Esophagus squamous epithelium (tissue), 5 donors: ENCODE results near the gene FHIT. TPM values are rescaled to one million over a fixed set of nuclear protein-coding genes. Genes with fewer than 3 reads are reported as not detected.

Experiments
- DNase-seq: peaks from one replicate; lab custom pipeline; 2025; lab: John Stamatoyannopoulos, UW
- H3K27ac ChIP-seq, 4 donors: fragments of 200-600 bp; sonication (generic); one replicate each; pipeline ENCODE4 v1.5.1; 2016 to 2019; ENCODE audit warnings: mild to moderate bottlenecking in 1 of 4
- H3K27me3 ChIP-seq, 4 donors: fragments of 200-600 bp; sonication (generic); 1 replicate in 3 of 4; 2 replicates in 1 of 4; pipeline versions ENCODE4 v1.5.1 to v1.6.0; 2017 to 2021; ENCODE audit warnings: antibody characterized with exemption in 1 of 4
- H3K36me3 ChIP-seq, 3 donors: fragments of 200-600 bp; sonication (generic); one replicate each; pipeline ENCODE4 v1.5.1; 2016 to 2019
- H3K4me1 ChIP-seq, 3 donors: fragments of 200-600 bp; sonication (generic); one replicate each; pipeline ENCODE4 v1.5.1; 2017 to 2019
- H3K4me3 ChIP-seq, 4 donors: fragments of 200-600 bp; sonication (generic); 1 replicate in 3 of 4; 2 replicates in 1 of 4; pipeline ENCODE4 v1.5.1; 2016 to 2019; ENCODE audit warnings: mild to moderate bottlenecking in 2 of 4, moderate library complexity in 1 of 4
- H3K9me3 ChIP-seq, 3 donors: fragments of 200-600 bp; sonication (generic); one replicate each; pipeline ENCODE4 v1.5.1; 2016 to 2019
- POLR2A ChIP-seq, 4 donors: fragments of 450-650 bp; IDR thresholded peaks; one replicate each; pipeline ENCODE4 v1.6.1; 2017; ENCODE audit warnings: antibody characterized with exemption in 4 of 4, mild to moderate bottlenecking in 4 of 4, moderate library complexity in 3 of 4
- WGBS, 2 donors: methylation state at CpG; one replicate each; pipeline ENCODE4 v1.1.5; 2018; 5-methylcytosine and 5-hydroxymethylcytosine counted together
- intact Hi-C: fragments of 100-400 bp; cut with DNase I; formaldehyde crosslinking; loops from one replicate; pipeline ENCODE4 v1.15.0; 2022
- total RNA-seq, 4 donors: library from RNA; depleted of rRNA; stranded (reverse); fragments of >200 nt; gene quantifications; one replicate each; pipeline ENCODE4 v1.1.0, GENCODE V29; 2016
- TF ChIP-seq, protein P1 (sequence below), 6 experiments: fragments of 450-650 bp in 4 of 6; fragments of 200-600 bp in 2 of 6; sonication (generic) in 2 of 6; IDR thresholded peaks; one replicate each; pipeline ENCODE4 v1.5.1; 2016 to 2019; ENCODE audit warnings: antibody characterized with exemption in 6 of 6, mild to moderate bottlenecking in 4 of 6, moderate library complexity in 4 of 6
- donor health status: DM: yes; HTN: yes; CAD: no.

Gene FHIT
- total RNA-seq, 4 donors from 2014 or later = 0.64 to 5.7 (median 3.1) TPM

DNA sequence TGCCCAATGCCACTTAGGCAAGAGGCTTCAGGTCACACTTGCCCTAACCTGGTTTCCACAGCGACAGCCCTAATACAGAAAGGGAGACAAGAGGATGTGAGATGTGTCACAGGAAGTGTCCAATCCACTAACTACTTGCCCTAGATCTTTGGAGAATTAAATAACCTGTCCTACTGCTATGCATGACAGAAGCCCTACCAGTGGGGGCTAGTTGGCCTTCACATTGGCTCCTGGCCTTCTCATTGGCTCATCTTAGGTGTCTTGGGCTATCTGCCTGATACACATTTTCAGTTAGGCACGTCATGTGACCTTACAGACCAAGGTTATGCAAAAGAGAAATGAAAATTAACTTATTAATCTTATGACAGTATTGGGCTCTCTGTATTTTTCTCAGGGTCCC, 449.9 kb downstream of the FHIT start:
- Histone ChIP-seq H3K27me3 (no peaks in the 10 kb centered on the region), H3K9me3 (no peaks in the 10 kb centered on the region), H3K4me1 (peaks cover 0 to 4% (median 0%) of the 10 kb centered on the region in 3 donors), H3K36me3 (no peaks in the 10 kb centered on the region), H3K27ac (no peak overlapping the region), H3K4me3 (no peak overlapping the region)
- intact Hi-C loops = no loop called here
- no peak for TF ChIP-seq POLR2A (IDR thresholded peaks at IDR 0.05)
- TF ChIP-seq, protein P1, sequence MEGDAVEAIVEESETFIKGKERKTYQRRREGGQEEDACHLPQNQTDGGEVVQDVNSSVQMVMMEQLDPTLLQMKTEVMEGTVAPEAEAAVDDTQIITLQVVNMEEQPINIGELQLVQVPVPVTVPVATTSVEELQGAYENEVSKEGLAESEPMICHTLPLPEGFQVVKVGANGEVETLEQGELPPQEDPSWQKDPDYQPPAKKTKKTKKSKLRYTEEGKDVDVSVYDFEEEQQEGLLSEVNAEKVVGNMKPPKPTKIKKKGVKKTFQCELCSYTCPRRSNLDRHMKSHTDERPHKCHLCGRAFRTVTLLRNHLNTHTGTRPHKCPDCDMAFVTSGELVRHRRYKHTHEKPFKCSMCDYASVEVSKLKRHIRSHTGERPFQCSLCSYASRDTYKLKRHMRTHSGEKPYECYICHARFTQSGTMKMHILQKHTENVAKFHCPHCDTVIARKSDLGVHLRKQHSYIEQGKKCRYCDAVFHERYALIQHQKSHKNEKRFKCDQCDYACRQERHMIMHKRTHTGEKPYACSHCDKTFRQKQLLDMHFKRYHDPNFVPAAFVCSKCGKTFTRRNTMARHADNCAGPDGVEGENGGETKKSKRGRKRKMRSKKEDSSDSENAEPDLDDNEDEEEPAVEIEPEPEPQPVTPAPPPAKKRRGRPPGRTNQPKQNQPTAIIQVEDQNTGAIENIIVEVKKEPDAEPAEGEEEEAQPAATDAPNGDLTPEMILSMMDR (IDR thresholded peaks at IDR 0.05) = no peak
- no peak for DNase-seq
- 80 to 96% methylated on average over 2 of the region's 2 CpGs for WGBS, 2 donors

DNA sequence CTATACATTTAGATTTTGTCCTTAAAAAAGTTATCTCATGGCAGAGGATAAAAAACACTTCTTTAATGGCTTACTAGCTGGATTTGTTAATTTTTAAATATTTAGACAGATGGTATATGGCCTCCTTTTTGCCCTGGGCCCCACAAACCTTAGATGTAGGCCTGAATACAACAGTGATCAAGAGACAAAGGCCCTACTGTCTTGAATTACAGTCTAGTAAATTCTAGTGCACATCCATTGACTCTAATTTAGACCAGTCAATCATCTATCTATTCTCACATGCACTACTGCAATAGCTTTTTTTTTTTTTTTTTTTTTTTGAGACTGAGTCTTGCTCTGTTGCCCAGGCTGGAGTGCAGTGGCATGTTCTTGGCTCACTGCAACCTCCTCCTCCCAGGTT, 452.8 kb downstream of the FHIT start:
- intact Hi-C loops = no loop called here
- H3K36me3 ChIP-seq = no peaks in the 10 kb centered on the region

DNA sequence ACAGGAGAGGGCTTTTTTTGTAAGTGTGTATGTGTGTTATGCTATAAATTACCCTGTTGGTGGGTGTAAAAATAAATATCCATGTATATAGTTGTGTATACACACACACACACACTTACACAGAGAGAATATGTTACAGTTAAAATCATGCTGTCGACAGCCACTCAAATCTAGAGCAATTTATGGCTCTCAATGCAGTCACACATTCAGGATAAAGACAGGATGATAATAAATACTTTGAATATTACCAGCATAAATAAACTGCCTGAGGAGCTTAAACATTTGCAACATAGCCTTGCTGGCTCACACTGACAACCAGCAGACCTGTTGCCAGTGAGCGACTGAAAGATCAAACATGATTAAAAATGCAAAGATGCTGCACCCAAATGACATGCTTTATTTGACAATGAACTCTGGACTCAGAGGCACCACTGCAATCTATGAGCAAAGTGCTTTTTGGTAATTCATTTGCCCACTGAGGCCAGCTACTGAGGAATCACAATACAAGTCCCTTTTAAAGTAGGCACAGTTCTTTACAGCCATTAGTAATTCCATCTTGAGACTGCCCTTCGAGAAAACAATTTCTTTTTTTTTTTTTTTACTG, 458.9 kb downstream of the FHIT start:
- Histone ChIP-seq H3K4me3 (no peak overlapping the region), H3K4me1 (no peaks in the 10 kb centered on the region), H3K27ac (no peak overlapping the region), H3K27me3 (no peaks in the 10 kb centered on the region), H3K36me3 (no peaks in the 10 kb centered on the region), H3K9me3 (no peaks in the 10 kb centered on the region)
- no peak for DNase-seq
- intact Hi-C loops = no loop called here
- no peak for TF ChIP-seq POLR2A (IDR thresholded peaks at IDR 0.05)
- TF ChIP-seq, protein P1 (IDR thresholded peaks at IDR 0.05) = no peak
- 57 to 70% methylated on average over 3 of the region's 3 CpGs for WGBS, 2 donors

More for the DNA sequence above, 452.8 kb downstream of the FHIT start:
- Histone ChIP-seq H3K4me1 (no peaks in the 10 kb centered on the region), H3K27ac (no peak overlapping the region), H3K27me3 (no peaks in the 10 kb centered on the region), H3K4me3 (no peak overlapping the region), H3K9me3 (no peaks in the 10 kb centered on the region)
- DNase-seq = no peak
- TF ChIP-seq POLR2A (IDR thresholded peaks at IDR 0.05) = no peak
- TF ChIP-seq, protein P1 (IDR thresholded peaks at IDR 0.05) = no peak

DNA sequence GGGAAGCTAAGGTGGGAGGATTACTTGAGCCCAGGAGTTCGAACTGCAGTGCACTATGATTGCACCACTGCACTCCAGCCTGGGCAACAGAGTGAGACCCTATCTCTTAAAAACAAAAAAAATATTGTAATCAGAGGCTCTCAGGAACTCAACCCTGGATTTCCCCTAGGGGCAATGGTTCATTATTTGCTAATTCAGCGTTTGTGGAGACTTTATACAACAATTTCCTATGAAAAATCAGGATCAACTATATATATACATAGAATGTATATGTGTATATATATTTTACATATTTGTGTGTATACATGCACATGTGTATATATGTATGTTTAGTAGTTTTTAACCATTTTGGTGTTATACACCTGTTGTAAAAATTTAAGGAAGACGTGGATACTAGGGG, 463.1 kb downstream of the FHIT start:
- Histone ChIP-seq H3K36me3 (no peaks in the 10 kb centered on the region), H3K27me3 (no peaks in the 10 kb centered on the region), H3K4me3 (no peak overlapping the region), H3K9me3 (peaks cover 0 to 6% (median 0%) of the 10 kb centered on the region in 3 donors), H3K4me1 (no peaks in the 10 kb centered on the region), H3K27ac (no peak overlapping the region)
- no peak for DNase-seq
- 86 to 92% methylated on average over 3 of the region's 3 CpGs for WGBS, 2 donors
- intact Hi-C loops = no loop called here
- TF ChIP-seq, protein P1 (IDR thresholded peaks at IDR 0.05) = no peak
- no peak for TF ChIP-seq POLR2A (IDR thresholded peaks at IDR 0.05)

DNA sequence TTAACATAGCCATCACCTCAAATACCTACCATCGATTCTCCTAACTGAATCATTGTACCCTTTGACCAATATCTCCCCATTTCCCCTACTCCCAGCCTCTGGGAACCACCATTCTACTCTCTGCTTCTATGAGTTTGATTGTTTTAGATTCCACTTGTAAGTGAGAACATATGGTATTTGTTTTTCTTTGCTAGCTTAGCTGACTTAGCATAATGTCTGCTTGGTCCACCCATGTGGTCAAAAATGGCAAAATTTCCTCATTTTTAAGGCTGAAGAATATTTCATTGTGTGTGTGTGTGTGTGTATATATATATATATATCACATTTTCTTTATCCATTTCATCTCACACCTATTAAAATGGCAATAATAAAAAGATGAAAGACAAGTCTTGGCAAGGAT, 469.3 kb downstream of the FHIT start:
- Histone ChIP-seq H3K36me3 (no peaks in the 10 kb centered on the region), H3K4me3 (no peak overlapping the region), H3K27ac (no peak overlapping the region), H3K9me3 (peaks cover 0 to 12% (median 4%) of the 10 kb centered on the region in 3 donors), H3K4me1 (no peaks in the 10 kb centered on the region), H3K27me3 (no peaks in the 10 kb centered on the region)
- no peak for DNase-seq
- intact Hi-C loops = no loop called here
- TF ChIP-seq POLR2A (IDR thresholded peaks at IDR 0.05) = no peak
- TF ChIP-seq, protein P1 (IDR thresholded peaks at IDR 0.05) = no peak
- WGBS, 2 donors = 65 to 79% methylated on average over 1 of the region's 1 CpG
